ENCODE measurements around the gene SEMA3D. TPM values are rescaled to one million over a fixed set of nuclear protein-coding genes. Genes with fewer than 3 reads are reported as not detected.

Gene SEMA3D
- total RNA-seq, 2 donors from 2014 or later: 10.7 to 16.5 TPM

- H3K27ac ChIP-seq: no peak overlapping the region
- H3K27me3 ChIP-seq (replicated peaks; ENCODE audit: insufficient read depth): no peaks in the 10 kb centered on the region
- no peak overlapping the region for H3K4me3 ChIP-seq
- no peaks in the 10 kb centered on the region for H3K36me3 ChIP-seq
- TF ChIP-seq, protein P1, sequence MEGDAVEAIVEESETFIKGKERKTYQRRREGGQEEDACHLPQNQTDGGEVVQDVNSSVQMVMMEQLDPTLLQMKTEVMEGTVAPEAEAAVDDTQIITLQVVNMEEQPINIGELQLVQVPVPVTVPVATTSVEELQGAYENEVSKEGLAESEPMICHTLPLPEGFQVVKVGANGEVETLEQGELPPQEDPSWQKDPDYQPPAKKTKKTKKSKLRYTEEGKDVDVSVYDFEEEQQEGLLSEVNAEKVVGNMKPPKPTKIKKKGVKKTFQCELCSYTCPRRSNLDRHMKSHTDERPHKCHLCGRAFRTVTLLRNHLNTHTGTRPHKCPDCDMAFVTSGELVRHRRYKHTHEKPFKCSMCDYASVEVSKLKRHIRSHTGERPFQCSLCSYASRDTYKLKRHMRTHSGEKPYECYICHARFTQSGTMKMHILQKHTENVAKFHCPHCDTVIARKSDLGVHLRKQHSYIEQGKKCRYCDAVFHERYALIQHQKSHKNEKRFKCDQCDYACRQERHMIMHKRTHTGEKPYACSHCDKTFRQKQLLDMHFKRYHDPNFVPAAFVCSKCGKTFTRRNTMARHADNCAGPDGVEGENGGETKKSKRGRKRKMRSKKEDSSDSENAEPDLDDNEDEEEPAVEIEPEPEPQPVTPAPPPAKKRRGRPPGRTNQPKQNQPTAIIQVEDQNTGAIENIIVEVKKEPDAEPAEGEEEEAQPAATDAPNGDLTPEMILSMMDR (IDR thresholded peaks at IDR 0.05): no peak
- no peak for TF ChIP-seq POLR2A (IDR thresholded peaks at IDR 0.05)
- TF ChIP-seq POLR2AphosphoS5 (IDR thresholded peaks at IDR 0.05): no peak
- DNase-seq (ENCODE audit: low spot score): no peak
- intact Hi-C loops (cut with DNase I): no loop called here
- no peaks in the 10 kb centered on the region for H3K4me1 ChIP-seq (replicated peaks)
- 94% methylated on average over 1 of the region's 1 CpG for WGBS
- no peaks in the 10 kb centered on the region for H3K9me3 ChIP-seq
Observed at GRCh38 chr7:85159003-85159402, 27.9 kb downstream of the SEMA3D start.

- no peak overlapping the region for H3K4me3 ChIP-seq
- no peaks in the 10 kb centered on the region for H3K36me3 ChIP-seq
- intact Hi-C loops (cut with DNase I): no loop called here
- H3K27ac ChIP-seq: no peak overlapping the region
- no peak for DNase-seq (ENCODE audit: low spot score)
- TF ChIP-seq POLR2AphosphoS5 (IDR thresholded peaks at IDR 0.05): no peak
- TF ChIP-seq, protein P1 (IDR thresholded peaks at IDR 0.05): no peak
- no peak for TF ChIP-seq POLR2A (IDR thresholded peaks at IDR 0.05)
- H3K4me1 ChIP-seq (replicated peaks): no peaks in the 10 kb centered on the region
- no peaks in the 10 kb centered on the region for H3K27me3 ChIP-seq (replicated peaks; ENCODE audit: insufficient read depth)
- 28% methylated on average over 1 of the region's 1 CpG for WGBS
- H3K9me3 ChIP-seq: no peaks in the 10 kb centered on the region
Observed at GRCh38 chr7:85156661-85157208, 30.1 kb downstream of the SEMA3D start.

GRCh38 chr7:85154282-85154937, 32.4 kb downstream of the SEMA3D start:
- Histone ChIP-seq H3K27me3 (replicated peaks; ENCODE audit: insufficient read depth) (no peaks in the 10 kb centered on the region), H3K4me1 (replicated peaks) (no peaks in the 10 kb centered on the region), H3K4me3 (no peak overlapping the region), H3K9me3 (no peaks in the 10 kb centered on the region), H3K36me3 (no peaks in the 10 kb centered on the region), H3K27ac (no peak overlapping the region)
- DNase-seq (ENCODE audit: low spot score): no peak
- TF ChIP-seq, protein P1 (IDR thresholded peaks at IDR 0.05): no peak
- no peak for TF ChIP-seq POLR2A (IDR thresholded peaks at IDR 0.05)
- TF ChIP-seq POLR2AphosphoS5 (IDR thresholded peaks at IDR 0.05): no peak
- WGBS: 63% methylated on average over 3 of the region's 3 CpGs
- intact Hi-C loops (cut with DNase I): no loop called here

DNA sequence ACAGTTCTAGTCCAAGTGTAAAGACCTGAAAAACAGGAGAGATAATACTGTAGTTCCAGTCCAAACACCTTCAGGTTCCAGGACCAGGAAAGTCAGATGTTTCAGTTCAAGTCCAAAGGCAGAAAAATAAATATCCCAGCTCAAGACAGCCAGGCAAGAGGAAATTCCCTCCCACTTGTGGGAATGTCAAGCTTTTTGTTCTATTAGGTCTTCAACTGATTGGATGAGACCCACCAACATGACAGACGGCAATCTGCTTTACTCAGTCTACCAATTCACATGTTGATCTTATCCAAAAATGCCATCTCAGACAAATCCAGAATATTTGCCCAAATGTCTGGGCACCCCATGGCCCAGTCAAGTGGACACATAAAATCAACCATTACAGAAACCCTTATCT, 33.1 kb downstream of the SEMA3D start:
- 100% methylated on average over 1 of the region's 1 CpG for WGBS
- H3K36me3 ChIP-seq: no peaks in the 10 kb centered on the region
- intact Hi-C loops (cut with DNase I): no loop called here
- no peak overlapping the region for H3K27ac ChIP-seq
- H3K27me3 ChIP-seq (replicated peaks; ENCODE audit: insufficient read depth): no peaks in the 10 kb centered on the region
- no peak for TF ChIP-seq POLR2AphosphoS5 (IDR thresholded peaks at IDR 0.05)
- TF ChIP-seq POLR2A (IDR thresholded peaks at IDR 0.05): no peak
- TF ChIP-seq, protein P1 (IDR thresholded peaks at IDR 0.05): no peak
- H3K9me3 ChIP-seq: no peaks in the 10 kb centered on the region
- H3K4me3 ChIP-seq: no peak overlapping the region
- H3K4me1 ChIP-seq (replicated peaks): no peaks in the 10 kb centered on the region
- no peak for DNase-seq (ENCODE audit: low spot score)

GRCh38 chr7:85150624-85151023, 36.2 kb downstream of the SEMA3D start:
- Histone ChIP-seq H3K4me3 (no peak overlapping the region), H3K4me1 (replicated peaks) (no peaks in the 10 kb centered on the region), H3K27me3 (replicated peaks; ENCODE audit: insufficient read depth) (no peaks in the 10 kb centered on the region), H3K9me3 (no peaks in the 10 kb centered on the region), H3K36me3 (no peaks in the 10 kb centered on the region), H3K27ac (no peak overlapping the region)
- TF ChIP-seq POLR2AphosphoS5 (IDR thresholded peaks at IDR 0.05) (no peak), POLR2A (IDR thresholded peaks at IDR 0.05) (no peak)
- TF ChIP-seq, protein P1 (IDR thresholded peaks at IDR 0.05): no peak
- no peak for DNase-seq (ENCODE audit: low spot score)
- intact Hi-C loops (cut with DNase I): no loop called here
- WGBS: 59% methylated on average over 1 of the region's 1 CpG

All from prostate gland (tissue), 2 donors.